Lung (tissue), 12 donors: ENCODE measurements around the gene RC3H1. TPM values are rescaled to one million over a fixed set of nuclear protein-coding genes. Genes with fewer than 3 reads are reported as not detected.
A peak's percentile ranks its signal among the peaks of the same experiment; 100 is the strongest.

ENCODE experiments used
- ATAC-seq: fragments of 200-7000 bp; cut with Tn5 transposase; one replicate; pipeline ENCODE4 v1.9.1; 2020; ENCODE audit warnings: moderate number of reproducible peaks; ENCODE audit not compliant: insufficient read depth, low FRiP score
- DNase-seq, 3 donors: peaks; one replicate each; pipeline ENCODE4 v3.0.0-alpha.2; 2013 to 2017
- H3K27ac ChIP-seq, 2 donors: one replicate each; pipeline ENCODE4 v1.5.1; 2013; ENCODE audit warnings: mild to moderate bottlenecking in 2 of 2, moderate library complexity in 2 of 2, control low read depth in 1 of 2, inconsistent platforms in 1 of 2, low read depth in 1 of 2, low read length in 1 of 2
- H3K27me3 ChIP-seq, 3 donors: one replicate each; pipeline ENCODE4 v1.5.1; 2013; ENCODE audit warnings: low read length in 2 of 3; ENCODE audit not compliant: control insufficient read depth in 3 of 3, insufficient read depth in 3 of 3
- H3K36me3 ChIP-seq, 4 donors: one replicate each; pipeline ENCODE4 v1.5.1; 2013; ENCODE audit warnings: low read length in 4 of 4, mild to moderate bottlenecking in 1 of 4, moderate library complexity in 1 of 4; ENCODE audit not compliant: control insufficient read depth in 4 of 4, insufficient read depth in 4 of 4
- H3K4me1 ChIP-seq, 5 donors: one replicate each; pipeline ENCODE4 v1.5.1; 2013; ENCODE audit warnings: low read length in 5 of 5, mild to moderate bottlenecking in 2 of 5, moderate library complexity in 1 of 5; ENCODE audit not compliant: control insufficient read depth in 5 of 5, insufficient read depth in 5 of 5
- H3K4me3 ChIP-seq: one replicate; pipeline ENCODE4 v1.5.1; 2013; ENCODE audit warnings: mild to moderate bottlenecking, control low read depth, moderate library complexity
- H3K9ac ChIP-seq, 2 donors: one replicate each; pipeline ENCODE4 v1.5.1; 2013; ENCODE audit warnings: low read length in 2 of 2, control low read depth in 1 of 2; ENCODE audit not compliant: insufficient read depth in 1 of 2
- H3K9me3 ChIP-seq, 4 donors: one replicate each; pipeline ENCODE4 v1.5.1; 2013; ENCODE audit warnings: low read length in 3 of 4, mild to moderate bottlenecking in 1 of 4, moderate library complexity in 1 of 4; ENCODE audit not compliant: control insufficient read depth in 4 of 4, insufficient read depth in 3 of 4
- whole genome bisulfite sequencing, 2 donors: extraction: QIAGEN DNeasy Blood & Tissue Kit; methylation state at CpG; one replicate each; pipeline ENCODE4 v1.1.7; 2013; 5-methylcytosine and 5-hydroxymethylcytosine counted together
- polyA plus RNA-seq, 2 donors: library from polyadenylated mRNA; stranded (reverse); fragments of 200-250 nt; gene quantifications; one replicate each; pipeline ENCODE4 v1.2.1, GENCODE V29; 2013
- total RNA-seq, 2 donors: library from RNA; depleted of rRNA in 1 of 2; stranded (reverse); fragments of >200 nt in 1 of 2; gene quantifications; one replicate each; pipeline ENCODE4 v1.2.1, GENCODE V29; 2014 to 2021
- TF ChIP-seq, protein P1 (sequence below): IDR thresholded peaks from 2 replicates; pipeline ENCODE4 v1.5.1; 2012; ENCODE audit warnings: mild to moderate bottlenecking; ENCODE audit errors: control extremely low read depth, extremely low read depth
- donor health status: control.
- donor health status: control.
- donor health status: Bipolar disorder and iron deficiency.
- donor health status: healthy.
- donor health status: DM: yes; HTN: yes; CAD: no.

The RC3H1 gene
- total and polyA plus RNA-seq, 4 donors, result 3.8 to 51.5 (median 17.1) TPM

DNA sequence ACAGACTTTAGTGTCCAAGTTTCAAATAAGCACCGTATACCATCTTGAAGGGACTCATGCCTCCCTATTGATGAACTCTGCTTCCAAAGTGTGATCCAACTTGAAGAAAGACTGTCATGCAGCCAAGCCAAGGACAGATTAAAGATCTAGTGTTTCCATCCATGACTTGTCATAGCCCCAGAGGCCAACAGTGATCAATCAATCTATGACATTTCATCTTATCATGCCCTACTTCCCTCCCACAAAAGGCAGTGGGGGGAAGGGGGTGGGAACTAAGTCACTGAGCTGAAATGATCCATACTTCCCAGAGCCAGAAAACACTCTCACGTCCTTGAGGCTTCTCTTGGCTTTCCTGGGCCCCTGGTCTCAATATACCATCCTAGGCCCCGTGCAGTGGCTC is 109.0 kb downstream of the RC3H1 start:
- peaks cover 0 to 5% (median 0%) of the 10 kb centered on the region in 4 donors for H3K9me3 ChIP-seq
- no peak overlapping the region for H3K9ac ChIP-seq
- H3K4me3 ChIP-seq, result no peak overlapping the region
- no peaks in the 10 kb centered on the region for H3K36me3 ChIP-seq
- H3K27me3 ChIP-seq, result no peaks in the 10 kb centered on the region
- H3K27ac ChIP-seq, result no peak overlapping the region
- no peak for ATAC-seq
- no peaks in the 10 kb centered on the region for H3K4me1 ChIP-seq
- TF ChIP-seq, protein P1, sequence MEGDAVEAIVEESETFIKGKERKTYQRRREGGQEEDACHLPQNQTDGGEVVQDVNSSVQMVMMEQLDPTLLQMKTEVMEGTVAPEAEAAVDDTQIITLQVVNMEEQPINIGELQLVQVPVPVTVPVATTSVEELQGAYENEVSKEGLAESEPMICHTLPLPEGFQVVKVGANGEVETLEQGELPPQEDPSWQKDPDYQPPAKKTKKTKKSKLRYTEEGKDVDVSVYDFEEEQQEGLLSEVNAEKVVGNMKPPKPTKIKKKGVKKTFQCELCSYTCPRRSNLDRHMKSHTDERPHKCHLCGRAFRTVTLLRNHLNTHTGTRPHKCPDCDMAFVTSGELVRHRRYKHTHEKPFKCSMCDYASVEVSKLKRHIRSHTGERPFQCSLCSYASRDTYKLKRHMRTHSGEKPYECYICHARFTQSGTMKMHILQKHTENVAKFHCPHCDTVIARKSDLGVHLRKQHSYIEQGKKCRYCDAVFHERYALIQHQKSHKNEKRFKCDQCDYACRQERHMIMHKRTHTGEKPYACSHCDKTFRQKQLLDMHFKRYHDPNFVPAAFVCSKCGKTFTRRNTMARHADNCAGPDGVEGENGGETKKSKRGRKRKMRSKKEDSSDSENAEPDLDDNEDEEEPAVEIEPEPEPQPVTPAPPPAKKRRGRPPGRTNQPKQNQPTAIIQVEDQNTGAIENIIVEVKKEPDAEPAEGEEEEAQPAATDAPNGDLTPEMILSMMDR, result no peak
- DNase-seq, result no peak
- 91 to 94% methylated on average over 3 of the region's 3 CpGs for WGBS, 2 donors

DNA sequence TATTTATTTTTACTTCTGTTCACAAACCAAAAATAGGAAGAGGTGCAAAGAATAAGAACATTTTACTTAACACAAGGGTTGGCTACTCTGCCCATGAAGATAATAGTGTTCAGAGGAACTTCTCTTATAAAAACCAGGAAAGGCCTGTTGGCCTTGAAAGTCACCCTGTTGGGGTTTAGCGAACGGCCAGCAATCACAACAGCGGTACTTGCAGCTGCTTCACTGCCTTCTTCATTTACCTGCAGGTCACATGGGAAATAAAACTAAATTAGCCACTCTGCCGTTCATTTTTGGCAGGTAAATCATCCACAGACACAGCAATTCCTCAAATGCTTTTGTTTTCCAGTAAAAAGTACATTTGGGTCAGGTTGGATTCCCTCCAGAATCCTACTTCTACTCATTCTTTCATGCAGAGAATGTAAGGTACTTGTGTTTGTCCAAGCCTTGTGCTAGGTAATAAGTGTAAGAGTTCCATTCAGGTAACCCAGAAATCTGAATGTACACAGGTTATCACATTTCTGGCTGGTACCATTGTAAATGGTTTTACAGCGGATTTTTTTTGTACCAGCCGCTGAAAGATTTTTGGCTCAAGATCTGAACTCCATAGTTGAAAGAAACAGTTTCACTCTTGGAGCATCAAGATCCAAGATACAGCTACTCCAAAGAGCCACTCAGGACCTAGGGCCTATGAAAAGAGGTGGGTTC is 118.2 kb downstream of the RC3H1 start:
- H3K9ac ChIP-seq, result no peak overlapping the region
- H3K36me3 ChIP-seq, result peaks cover 0 to 3% (median 0%) of the 10 kb centered on the region in 4 donors
- no peaks in the 10 kb centered on the region for H3K27me3 ChIP-seq
- 65 to 84% methylated on average over 6 of the region's 6 CpGs for WGBS, 2 donors
- peaks cover 0 to 8% (median 1%) of the 10 kb centered on the region in 5 donors for H3K4me1 ChIP-seq
- TF ChIP-seq, protein P1, result no peak
- peak; percentile 25 to 74 (median 42) for DNase-seq
- no peaks in the 10 kb centered on the region for H3K9me3 ChIP-seq
- H3K27ac ChIP-seq, result no peak overlapping the region
- ATAC-seq, result no peak
- H3K4me3 ChIP-seq, result no peak overlapping the region

DNA sequence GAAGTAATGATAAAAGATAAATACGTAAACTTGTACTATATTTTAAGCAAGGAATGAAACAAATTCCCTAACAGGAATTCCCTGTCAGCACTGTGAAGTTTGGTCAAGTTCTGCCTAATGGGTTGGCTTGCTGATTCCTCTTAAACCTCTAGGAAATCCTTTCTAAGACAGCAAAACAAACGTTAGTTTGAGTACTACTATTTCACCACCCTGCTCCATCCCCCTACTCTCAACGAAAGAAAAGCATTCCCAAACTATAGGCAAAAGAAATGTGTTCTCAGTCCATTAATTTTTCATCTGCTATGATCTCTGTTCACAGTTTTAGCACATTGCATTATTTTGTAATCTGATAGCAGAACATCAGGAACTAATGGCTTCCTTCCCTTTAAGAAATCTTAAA is 121.2 kb downstream of the RC3H1 start:
- no peak for DNase-seq
- ATAC-seq, result no peak
- TF ChIP-seq, protein P1, result no peak
- Histone ChIP-seq H3K27me3 (no peaks in the 10 kb centered on the region), H3K36me3 (peaks cover 0 to 3% (median 0%) of the 10 kb centered on the region in 4 donors), H3K4me3 (no peak overlapping the region), H3K9me3 (no peaks in the 10 kb centered on the region), H3K9ac (no peak overlapping the region), H3K4me1 (peaks cover 0 to 8% (median 1%) of the 10 kb centered on the region in 5 donors), H3K27ac (no peak overlapping the region)
- WGBS, 2 donors, result 27 to 46% methylated on average over 3 of the region's 3 CpGs
